ENCODE data around the gene NBPF12.
"Not testable (repeated sequence)": the region's sequence is repeated elsewhere in the genome, so short reads cannot be mapped to it uniquely, and the experiment has no call there.

GRCh38 chr1:146912975-146913374, 25.1 kb upstream of the NBPF12 start:
- TF ChIP-seq EZH2phosphoT487 (IDR thresholded peaks at IDR 0.05; ENCODE audit: insufficient read depth, low read depth); EZH2 (IDR thresholded peaks at IDR 0.05; ENCODE audit: insufficient read depth, poor library complexity, severe bottlenecking): not testable (repeated sequence)
